HCT116 (cell line): ENCODE measurements around the gene HSPA12A. TPM values are rescaled to one million over a fixed set of nuclear protein-coding genes. Genes with fewer than 3 reads are reported as not detected.

Experiments used
- ATAC-seq: fragments of 200-7000 bp; cut with Tn5 transposase; 2 replicates; pipeline ENCODE4 v1.9.1; 2020; ENCODE audit warnings: mild to moderate bottlenecking, moderate library complexity
- BruUV-seq: library from RNA; stranded (reverse); fragments of 400-500 nt; replicated peaks from 2 replicates; lab custom pipeline; 2021; lab: Mats Ljungman, UMichigan
- CTCF ChIA-PET: fragments of 300-600 bp; sonication (Branson Sonifier 250); formaldehyde crosslinking; loops from one replicate; lab custom pipeline; 2021; ENCODE audit warnings: antibody characterized with exemption; lab: Charles Lee
- POLR2A ChIA-PET: fragments of 300-600, 350-600 bp; sonication (Branson Sonifier 250); formaldehyde crosslinking; loops from one replicate; lab custom pipeline; 2021; ENCODE audit warnings: antibody characterized with exemption; lab: Charles Lee
- RAD21 ChIA-PET, 2 experiments: fragments of 300-600 bp; sonication (Branson Sonifier 250); formaldehyde crosslinking; loops; one replicate each; lab custom pipeline; 2023; ENCODE audit warnings: low total read pairs in 2 of 2; ENCODE audit not compliant: uncharacterized antibody in 2 of 2, unreplicated experiment in 2 of 2, low non-redundant PET in 1 of 2; lab: Charles Lee
- DNase-seq: peaks from one replicate; pipeline ENCODE4 v3.0.0-alpha.2; 2010; ENCODE audit warnings: low read depth, low spot score
- H2AFZ ChIP-seq: fragments of 200-600 bp; shearing (Covaris generic), sonication (generic); 2 replicates; pipeline ENCODE4 v1.6.1; 2017; ENCODE audit warnings: low read depth, mixed run types, mixed read lengths, antibody characterized with exemption, low read length; ENCODE audit not compliant: poor library complexity, severe bottlenecking
- H3K27ac ChIP-seq: 2 replicates; pipeline ENCODE4 v1.5.1; 2012; ENCODE audit warnings: low read depth, low read length
- H3K27me3 ChIP-seq: fragments of 200-600 bp; sonication (generic); 2 replicates; pipeline ENCODE4 v1.6.1; 2016; ENCODE audit warnings: mixed run types, low read length, mixed read lengths; ENCODE audit not compliant: insufficient read depth
- H3K36me3 ChIP-seq, 2 experiments: fragments of 200-500 bp in 1 of 2; fragments of 200-600 bp in 1 of 2; sonication (Bioruptor generic) in 1 of 2; sonication (generic) in 1 of 2; 2 replicates each; pipeline versions ENCODE4 v1.5.1 to v1.6.1; 2014 to 2016; ENCODE audit warnings: low read length in 2 of 2, inconsistent platforms in 1 of 2, mixed read lengths in 1 of 2, mixed run types in 1 of 2; ENCODE audit not compliant: insufficient read depth in 2 of 2, control insufficient read depth in 1 of 2
- H3K4me1 ChIP-seq, 2 experiments: fragments of 200-600 bp in 1 of 2; sonication (generic) in 1 of 2; 2 replicates each; pipeline versions ENCODE4 v1.5.1 to v1.6.1; 2012 to 2017; ENCODE audit warnings: low read length in 2 of 2, inconsistent platforms in 1 of 2, mild to moderate bottlenecking in 1 of 2, mixed read lengths in 1 of 2, mixed run types in 1 of 2, moderate library complexity in 1 of 2; ENCODE audit not compliant: insufficient read depth in 2 of 2, control insufficient read depth in 1 of 2
- H3K4me2 ChIP-seq: fragments of 200-600 bp; sonication (generic); 2 replicates; pipeline ENCODE4 v1.6.1; 2017; ENCODE audit warnings: mixed run types, low read length, mixed read lengths
- H3K4me3 ChIP-seq, 2 experiments: fragments of 200-600 bp in 1 of 2; sonication (generic) in 1 of 2; replicated peaks in 1 of 2; 2 replicates each; pipeline ENCODE4 v1.5.1; 2011 to 2016; ENCODE audit warnings: low read length in 2 of 2, control low read depth in 1 of 2, low read depth in 1 of 2, mild to moderate bottlenecking in 1 of 2, mixed read lengths in 1 of 2, mixed run types in 1 of 2
- H3K79me2 ChIP-seq: fragments of 200-600 bp; sonication (generic); 2 replicates; pipeline ENCODE4 v1.6.1; 2017; ENCODE audit warnings: mild to moderate bottlenecking, mixed run types, low read length, moderate library complexity, mixed read lengths; ENCODE audit not compliant: insufficient read depth
- H3K9ac ChIP-seq: fragments of 200-600 bp; sonication (generic); 2 replicates; pipeline ENCODE4 v1.6.1; 2016; ENCODE audit warnings: low read length, mixed read lengths
- H3K9me2 ChIP-seq: fragments of 200-600 bp; sonication (generic), shearing (Covaris generic); 2 replicates; pipeline ENCODE4 v1.6.1; 2017; ENCODE audit warnings: mixed run types, mild to moderate bottlenecking, moderate library complexity; ENCODE audit not compliant: insufficient read depth
- H3K9me3 ChIP-seq, 2 experiments: fragments of 200-500 bp in 1 of 2; fragments of 200-600 bp in 1 of 2; sonication (Bioruptor generic) in 1 of 2; sonication (generic) in 1 of 2; 2 replicates each; pipeline ENCODE4 v1.6.1; 2014 to 2017; ENCODE audit warnings: low read length in 2 of 2, mixed read lengths in 2 of 2, inconsistent platforms in 1 of 2, low read depth in 1 of 2, mild to moderate bottlenecking in 1 of 2, mixed run types in 1 of 2, moderate library complexity in 1 of 2; ENCODE audit not compliant: control insufficient read depth in 1 of 2, insufficient read depth in 1 of 2
- H4K20me1 ChIP-seq: fragments of 200-600 bp; sonication (generic), shearing (Covaris generic); 2 replicates; pipeline ENCODE4 v1.6.1; 2017; ENCODE audit warnings: mixed run types, mild to moderate bottlenecking, moderate library complexity; ENCODE audit not compliant: insufficient read depth
- CBX3 ChIP-seq: IDR thresholded peaks from 2 replicates; pipeline ENCODE4 v1.6.1; 2012; ENCODE audit warnings: low read depth
- CEBPB ChIP-seq: IDR thresholded peaks from 2 replicates; pipeline ENCODE4 v1.6.1; 2012; ENCODE audit warnings: low read depth
- EGR1 ChIP-seq: IDR thresholded peaks from 2 replicates; pipeline ENCODE4 v1.6.1; 2012; ENCODE audit warnings: low read depth
- EZH2 ChIP-seq: fragments of 200-600 bp; sonication (generic); IDR thresholded peaks from 2 replicates; pipeline ENCODE4 v1.6.1; 2017; ENCODE audit warnings: antibody characterized with exemption, mixed run types
- FOSL1 ChIP-seq: IDR thresholded peaks from 2 replicates; pipeline ENCODE4 v1.6.1; 2012; ENCODE audit warnings: low read depth
- POLR2AphosphoS5 ChIP-seq: IDR thresholded peaks from 2 replicates; pipeline ENCODE4 v1.6.1; 2011; ENCODE audit warnings: mild to moderate bottlenecking, low read depth, low read length, moderate library complexity
- RAD21 ChIP-seq: IDR thresholded peaks from 2 replicates; pipeline ENCODE4 v1.6.1; 2012; ENCODE audit warnings: low read depth, mild to moderate bottlenecking
- SIN3A ChIP-seq: IDR thresholded peaks from 2 replicates; pipeline ENCODE4 v1.6.1; 2012; ENCODE audit warnings: low read depth
- SP1 ChIP-seq: IDR thresholded peaks from 2 replicates; pipeline ENCODE4 v1.6.1; 2012; ENCODE audit warnings: low read depth
- SRF ChIP-seq: IDR thresholded peaks from 2 replicates; pipeline ENCODE4 v1.6.1; 2012; ENCODE audit warnings: low read depth
- YY1 ChIP-seq: IDR thresholded peaks from 2 replicates; pipeline ENCODE4 v1.6.1; 2011; ENCODE audit warnings: low read length, low read depth, moderate library complexity, mild to moderate bottlenecking; ENCODE audit not compliant: insufficient replicate concordance; ENCODE audit errors: extremely low read depth
- ZFX ChIP-seq: fragments of 450-650 bp; IDR thresholded peaks from 2 replicates; pipeline ENCODE4 v1.6.1; 2017
- ZNF274 ChIP-seq: fragments of 200-500 bp; sonication (Bioruptor generic); IDR thresholded peaks from 2 replicates; pipeline ENCODE4 v1.6.1; 2014; ENCODE audit warnings: mild to moderate bottlenecking, low read depth, low read length, inconsistent platforms
- intact Hi-C: fragments of 100-400 bp; cut with micrococcal nuclease; formaldehyde crosslinking; loops from 2 replicates; pipeline ENCODE4 v1.10.0; 2022
- total RNA-seq: library from RNA; stranded (reverse); gene quantifications from one replicate; pipeline ENCODE4 v1.2.1, GENCODE V29; 2021; ENCODE audit not compliant: unreplicated experiment
- TF ChIP-seq, protein P1 (sequence below): IDR thresholded peaks from 2 replicates; pipeline ENCODE4 v1.6.1; 2012; ENCODE audit warnings: low read depth
- TF ChIP-seq, protein P2 (sequence below): IDR thresholded peaks from 2 replicates; pipeline ENCODE4 v1.6.1; 2012
- TF ChIP-seq, protein P3 (sequence below): IDR thresholded peaks from 2 replicates; pipeline ENCODE4 v1.6.1; 2011; ENCODE audit warnings: mild to moderate bottlenecking, low read length, moderate library complexity; ENCODE audit not compliant: insufficient replicate concordance; ENCODE audit errors: extremely low read depth

Gene HSPA12A
- total RNA-seq, 1 experiment from 2014 or later: 19.8 TPM

DNA sequence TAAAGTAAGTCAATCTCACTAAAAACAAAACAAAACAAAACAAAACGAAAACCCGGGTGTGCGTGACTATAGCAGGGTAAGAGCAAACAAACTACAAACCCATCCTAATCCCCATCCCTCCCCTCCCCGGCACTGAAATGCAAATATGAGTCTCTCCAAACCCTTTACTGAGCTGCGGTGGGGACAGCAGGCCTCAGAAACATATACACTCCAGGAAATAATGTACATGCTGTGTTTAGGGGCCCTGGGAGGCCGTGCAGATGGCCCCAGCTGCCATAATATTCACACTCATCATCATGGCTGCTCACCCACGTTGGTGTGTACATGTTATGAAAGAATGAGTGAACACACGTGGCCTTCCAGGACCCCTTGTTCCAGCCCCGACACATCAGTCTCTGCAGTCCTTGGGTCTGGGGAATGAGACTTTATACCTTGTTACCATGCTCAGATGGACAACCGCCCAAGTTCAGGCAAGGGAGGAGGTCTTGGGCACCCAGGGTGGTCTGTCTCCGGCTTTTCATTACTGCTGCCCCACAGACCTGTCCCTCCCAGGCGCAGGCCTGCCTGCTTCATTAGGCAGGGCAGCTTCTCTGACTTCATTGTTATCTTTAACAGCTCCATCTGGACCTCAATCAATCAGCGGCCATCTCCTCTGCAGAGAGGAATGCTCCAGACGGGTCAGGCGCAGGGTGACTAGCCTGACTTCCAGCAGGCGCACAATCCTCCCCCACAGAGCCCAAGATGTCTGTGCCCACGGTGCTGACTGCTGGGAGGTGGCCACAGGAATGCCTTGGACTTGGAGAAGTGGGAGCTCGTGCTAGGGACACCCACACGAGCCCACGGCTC is 20.6 kb downstream of the HSPA12A start:
- no peak for DNase-seq
- H3K4me2 ChIP-seq: no peak overlapping the region
- POLR2A ChIA-PET: no interaction called here
- H4K20me1 ChIP-seq: no peaks in the 10 kb centered on the region
- intact Hi-C loops: no loop called here
- H3K9ac ChIP-seq: no peak overlapping the region
- no peak for ATAC-seq
- no TSS peak for BruUV-seq
- H3K9me3 ChIP-seq: no peaks in the 10 kb centered on the region
- no peak overlapping the region for H3K27ac ChIP-seq
- TF ChIP-seq, protein P1, sequence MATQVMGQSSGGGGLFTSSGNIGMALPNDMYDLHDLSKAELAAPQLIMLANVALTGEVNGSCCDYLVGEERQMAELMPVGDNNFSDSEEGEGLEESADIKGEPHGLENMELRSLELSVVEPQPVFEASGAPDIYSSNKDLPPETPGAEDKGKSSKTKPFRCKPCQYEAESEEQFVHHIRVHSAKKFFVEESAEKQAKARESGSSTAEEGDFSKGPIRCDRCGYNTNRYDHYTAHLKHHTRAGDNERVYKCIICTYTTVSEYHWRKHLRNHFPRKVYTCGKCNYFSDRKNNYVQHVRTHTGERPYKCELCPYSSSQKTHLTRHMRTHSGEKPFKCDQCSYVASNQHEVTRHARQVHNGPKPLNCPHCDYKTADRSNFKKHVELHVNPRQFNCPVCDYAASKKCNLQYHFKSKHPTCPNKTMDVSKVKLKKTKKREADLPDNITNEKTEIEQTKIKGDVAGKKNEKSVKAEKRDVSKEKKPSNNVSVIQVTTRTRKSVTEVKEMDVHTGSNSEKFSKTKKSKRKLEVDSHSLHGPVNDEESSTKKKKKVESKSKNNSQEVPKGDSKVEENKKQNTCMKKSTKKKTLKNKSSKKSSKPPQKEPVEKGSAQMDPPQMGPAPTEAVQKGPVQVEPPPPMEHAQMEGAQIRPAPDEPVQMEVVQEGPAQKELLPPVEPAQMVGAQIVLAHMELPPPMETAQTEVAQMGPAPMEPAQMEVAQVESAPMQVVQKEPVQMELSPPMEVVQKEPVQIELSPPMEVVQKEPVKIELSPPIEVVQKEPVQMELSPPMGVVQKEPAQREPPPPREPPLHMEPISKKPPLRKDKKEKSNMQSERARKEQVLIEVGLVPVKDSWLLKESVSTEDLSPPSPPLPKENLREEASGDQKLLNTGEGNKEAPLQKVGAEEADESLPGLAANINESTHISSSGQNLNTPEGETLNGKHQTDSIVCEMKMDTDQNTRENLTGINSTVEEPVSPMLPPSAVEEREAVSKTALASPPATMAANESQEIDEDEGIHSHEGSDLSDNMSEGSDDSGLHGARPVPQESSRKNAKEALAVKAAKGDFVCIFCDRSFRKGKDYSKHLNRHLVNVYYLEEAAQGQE: no peak
- TF ChIP-seq POLR2AphosphoS5 (no peak), RAD21 (no peak), EZH2 (no peak), ZNF274 (no peak), SIN3A (no peak), YY1 (no peak), EGR1 (no peak), ZFX (no peak), CBX3 (no peak), SP1 (no peak), CEBPB (no peak), SRF (no peak), FOSL1 (no peak)
- TF ChIP-seq, protein P2, sequence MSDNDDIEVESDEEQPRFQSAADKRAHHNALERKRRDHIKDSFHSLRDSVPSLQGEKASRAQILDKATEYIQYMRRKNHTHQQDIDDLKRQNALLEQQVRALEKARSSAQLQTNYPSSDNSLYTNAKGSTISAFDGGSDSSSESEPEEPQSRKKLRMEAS: no peak
- TF ChIP-seq, protein P3, sequence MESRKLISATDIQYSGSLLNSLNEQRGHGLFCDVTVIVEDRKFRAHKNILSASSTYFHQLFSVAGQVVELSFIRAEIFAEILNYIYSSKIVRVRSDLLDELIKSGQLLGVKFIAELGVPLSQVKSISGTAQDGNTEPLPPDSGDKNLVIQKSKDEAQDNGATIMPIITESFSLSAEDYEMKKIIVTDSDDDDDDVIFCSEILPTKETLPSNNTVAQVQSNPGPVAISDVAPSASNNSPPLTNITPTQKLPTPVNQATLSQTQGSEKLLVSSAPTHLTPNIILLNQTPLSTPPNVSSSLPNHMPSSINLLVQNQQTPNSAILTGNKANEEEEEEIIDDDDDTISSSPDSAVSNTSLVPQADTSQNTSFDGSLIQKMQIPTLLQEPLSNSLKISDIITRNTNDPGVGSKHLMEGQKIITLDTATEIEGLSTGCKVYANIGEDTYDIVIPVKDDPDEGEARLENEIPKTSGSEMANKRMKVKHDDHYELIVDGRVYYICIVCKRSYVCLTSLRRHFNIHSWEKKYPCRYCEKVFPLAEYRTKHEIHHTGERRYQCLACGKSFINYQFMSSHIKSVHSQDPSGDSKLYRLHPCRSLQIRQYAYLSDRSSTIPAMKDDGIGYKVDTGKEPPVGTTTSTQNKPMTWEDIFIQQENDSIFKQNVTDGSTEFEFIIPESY: no peak
- H3K4me3 ChIP-seq: no peak overlapping the region
- RAD21 ChIA-PET: no interaction called here
- H3K4me1 ChIP-seq: no peaks in the 10 kb centered on the region
- H3K27me3 ChIP-seq: no peaks in the 10 kb centered on the region
- no peak overlapping the region for H2AFZ ChIP-seq
- H3K79me2 ChIP-seq: no peaks in the 10 kb centered on the region; the same call in 1 of the 2 replicates
- CTCF ChIA-PET: no interaction called here
- no peaks in the 10 kb centered on the region for H3K36me3 ChIP-seq
- no peaks in the 10 kb centered on the region for H3K9me2 ChIP-seq
